GM18870 (cell line): ENCODE data around the gene FAF1.
"Not testable (repeated sequence)": the region's sequence is repeated elsewhere in the genome, so short reads cannot be mapped to it uniquely, and the experiment has no call there.

Source experiments
- ATAC-seq: cut with Tn5 transposase; IDR thresholded peaks from one replicate; pipeline ENCODE4 v1.9.1; 2021; ENCODE audit warnings: moderate library complexity; ENCODE audit not compliant: unreplicated experiment

Gene FAF1

GRCh38 chr1:50858761-50859160 is 101.3 kb downstream of the FAF1 start:
- ATAC-seq: no peak

- no peak for ATAC-seq
Measured at GRCh38 chr1:50857702-50858101, 102.4 kb downstream of the FAF1 start.

- no peak for ATAC-seq
Measured at GRCh38 chr1:50853325-50853724, 106.7 kb downstream of the FAF1 start.

GRCh38 chr1:50852889-50853288 is 107.2 kb downstream of the FAF1 start:
- ATAC-seq: no peak

GRCh38 chr1:50851466-50851865 is 108.6 kb downstream of the FAF1 start:
- no peak for ATAC-seq

- ATAC-seq: no peak
Measured at GRCh38 chr1:50851034-50851433, 109.0 kb downstream of the FAF1 start.

- no peak for ATAC-seq
Measured at GRCh38 chr1:50847303-50847702, 112.8 kb downstream of the FAF1 start.

GRCh38 chr1:50846224-50846839 is 113.7 kb downstream of the FAF1 start:
- no peak for ATAC-seq

GRCh38 chr1:50841791-50842387 is 118.2 kb downstream of the FAF1 start:
- ATAC-seq: no peak

- no peak for ATAC-seq
Measured at GRCh38 chr1:50836117-50836516, 124.0 kb downstream of the FAF1 start.

- ATAC-seq: no peak
Measured at GRCh38 chr1:50833216-50833615, 126.9 kb downstream of the FAF1 start.

- ATAC-seq: no peak
Measured at GRCh38 chr1:50832167-50832566, 127.9 kb downstream of the FAF1 start.

- ATAC-seq: no peak
Measured at GRCh38 chr1:50831300-50832061, 128.6 kb downstream of the FAF1 start.

- ATAC-seq: no peak
Measured at GRCh38 chr1:50830621-50831020, 129.4 kb downstream of the FAF1 start.

- ATAC-seq: no peak
Measured at GRCh38 chr1:50829014-50829958, 130.8 kb downstream of the FAF1 start.

GRCh38 chr1:50827546-50827945 is 132.5 kb downstream of the FAF1 start:
- ATAC-seq: no peak

- ATAC-seq: not testable (repeated sequence)
Measured at GRCh38 chr1:50826792-50827191, 133.3 kb downstream of the FAF1 start.

GRCh38 chr1:50822035-50822776 is 137.9 kb downstream of the FAF1 start:
- no peak for ATAC-seq

- no peak for ATAC-seq
Measured at GRCh38 chr1:50820545-50820944, 139.5 kb downstream of the FAF1 start.

GRCh38 chr1:50812346-50812745 is 147.7 kb downstream of the FAF1 start:
- no peak for ATAC-seq
